Sigmoid colon (tissue), 4 donors: ENCODE results near the gene MAN2A1.

Experiments used
- CTCF ChIP-seq, 4 experiments: fragments of 450-650 bp in 3 of 4; fragments of 200-600 bp in 1 of 4; IDR thresholded peaks; one replicate each; pipeline ENCODE4 v1.5.1; 2016 to 2019; ENCODE audit warnings: antibody characterized with exemption in 4 of 4, mild to moderate bottlenecking in 3 of 4, moderate library complexity in 2 of 4
- POLR2A ChIP-seq, 2 donors: fragments of 450-650 bp; IDR thresholded peaks; one replicate each; pipeline ENCODE4 v1.6.1; 2016; ENCODE audit warnings: antibody characterized with exemption in 2 of 2, mild to moderate bottlenecking in 2 of 2, moderate library complexity in 2 of 2
- POLR2AphosphoS5 ChIP-seq, 4 donors: sonication (generic); formaldehyde crosslinking; IDR thresholded peaks; one replicate each; pipeline ENCODE4 v1.6.1; 2017; ENCODE audit warnings: antibody characterized with exemption in 4 of 4

GRCh38 chr5:109688630-109688969, 1.1 kb upstream of the MAN2A1 start:
- TF ChIP-seq CTCF (IDR thresholded peaks at IDR 0.05) (peak in 2 of 4 experiments; percentile 24 to 46), POLR2A (IDR thresholded peaks at IDR 0.05) (no peak), POLR2AphosphoS5 (IDR thresholded peaks at IDR 0.05) (no peak)
